H1 (cell line): Measurements from ENCODE around the gene CDRT15. TPM values are rescaled to one million over a fixed set of nuclear protein-coding genes. Genes with fewer than 3 reads are reported as not detected.

Source experiments
- CTCF ChIA-PET: fragments of 300-600 bp; sonication (Branson Sonifier 250); formaldehyde crosslinking; loops from one replicate; lab custom pipeline; 2021; ENCODE audit not compliant: partially characterized antibody; lab: Charles Lee
- POLR2A ChIA-PET: fragments of 300-600 bp; sonication (Branson Sonifier 250); formaldehyde crosslinking; loops from one replicate; lab custom pipeline; 2021; ENCODE audit warnings: inconsistent platforms; ENCODE audit not compliant: partially characterized antibody; lab: Charles Lee
- DNase-seq, 2 experiments: peaks; one replicate each; pipeline versions ENCODE4 v3.0.0 to v3.0.0-alpha.2; 2010 to 2022; ENCODE audit warnings: low spot score in 2 of 2, low read depth in 1 of 2, mixed read lengths in 1 of 2
- FAIRE-seq: peaks from 2 replicates; lab custom pipeline; 2011; peaks lifted over from hg19 to GRCh38; lab: Jason Lieb, UNC
- H2AFZ ChIP-seq: 2 replicates; pipeline ENCODE4 v1.8.1; 2012; ENCODE audit warnings: low read length, inconsistent platforms
- H2AK5ac ChIP-seq: 2 replicates; pipeline ENCODE4 v1.6.1; 2013; ENCODE audit warnings: low read depth, low read length
- H2BK120ac ChIP-seq: replicated peaks from 2 replicates; pipeline ENCODE3; 2013; ENCODE audit warnings: low read depth, low read length, inconsistent platforms
- H2BK12ac ChIP-seq: 2 replicates; pipeline ENCODE4 v1.6.1; 2013; ENCODE audit warnings: low read depth, low read length
- H2BK15ac ChIP-seq: 2 replicates; pipeline ENCODE4 v1.6.1; 2013; ENCODE audit warnings: low read length
- H2BK20ac ChIP-seq: 2 replicates; pipeline ENCODE4 v1.6.1; 2013; ENCODE audit warnings: low read length
- H2BK5ac ChIP-seq: 2 replicates; pipeline ENCODE4 v1.6.1; 2013; ENCODE audit warnings: low read depth, low read length
- H3K14ac ChIP-seq: 2 replicates; pipeline ENCODE4 v1.6.1; 2013; ENCODE audit warnings: inconsistent platforms; ENCODE audit not compliant: insufficient read length
- H3K18ac ChIP-seq: 2 replicates; pipeline ENCODE4 v1.6.1; 2013; ENCODE audit warnings: low read length; ENCODE audit errors: extremely low read depth
- H3K23ac ChIP-seq: 2 replicates; pipeline ENCODE4 v1.6.1; 2013; ENCODE audit warnings: inconsistent platforms; ENCODE audit not compliant: insufficient read length
- H3K23me2 ChIP-seq: 2 replicates; pipeline ENCODE4 v1.6.1; 2013; ENCODE audit warnings: low read depth, low read length
- H3K27ac ChIP-seq: 2 replicates; pipeline ENCODE4 v1.6.1; 2011; ENCODE audit warnings: low read depth, low read length, inconsistent platforms
- H3K27me3 ChIP-seq, 4 experiments: replicated peaks in 1 of 4; 1 replicate in 1 of 4; 2 replicates in 3 of 4; pipeline versions ENCODE4 v1.6.1 to v1.8.1; 2011 to 2013; ENCODE audit warnings: low read length in 3 of 4, mild to moderate bottlenecking in 3 of 4, inconsistent platforms in 2 of 4, mixed read lengths in 2 of 4, moderate library complexity in 1 of 4; ENCODE audit not compliant: control insufficient read depth in 3 of 4, insufficient read depth in 3 of 4; ENCODE audit errors: extremely low read depth in 1 of 4
- H3K36me3 ChIP-seq, 4 experiments: 2 replicates each; pipeline versions ENCODE4 v1.6.1 to v1.8.1; 2011 to 2013; ENCODE audit warnings: mild to moderate bottlenecking in 4 of 4, low read length in 3 of 4, moderate library complexity in 2 of 4, control low read depth in 1 of 4, inconsistent platforms in 1 of 4; ENCODE audit not compliant: insufficient read depth in 4 of 4, control insufficient read depth in 2 of 4
- H3K4ac ChIP-seq: replicated peaks from 2 replicates; pipeline ENCODE3; 2013; ENCODE audit warnings: low read length, low read depth, mixed read lengths, inconsistent platforms; ENCODE audit not compliant: insufficient read length
- H3K4me1 ChIP-seq, 4 experiments: replicated peaks in 1 of 4; 1 replicate in 1 of 4; 2 replicates in 3 of 4; pipeline versions ENCODE4 v1.6.1 to v1.8.1; 2011 to 2013; ENCODE audit warnings: low read length in 3 of 4, inconsistent platforms in 2 of 4, mixed read lengths in 1 of 4; ENCODE audit not compliant: insufficient read depth in 4 of 4, control insufficient read depth in 3 of 4
- H3K4me2 ChIP-seq, 2 experiments: 2 replicates each; pipeline versions ENCODE4 v1.6.1 to v1.8.1; 2011 to 2013; ENCODE audit warnings: low read depth in 2 of 2, low read length in 2 of 2, control low read depth in 1 of 2, inconsistent platforms in 1 of 2, mild to moderate bottlenecking in 1 of 2; ENCODE audit not compliant: insufficient read depth in 1 of 2
- H3K4me3 ChIP-seq, 4 experiments: fragments of 200-600, 300-600 bp in 1 of 4; sonication (generic), shearing (Covaris generic), sonication (Bioruptor Twin) in 1 of 4; 2 replicates each; pipeline versions ENCODE4 v1.5.1 to v1.8.1; 2011 to 2016; ENCODE audit warnings: low read length in 4 of 4, low read depth in 3 of 4, control low read depth in 2 of 4, inconsistent platforms in 2 of 4, mild to moderate bottlenecking in 2 of 4, mixed read lengths in 1 of 4, moderate library complexity in 1 of 4; ENCODE audit not compliant: insufficient read depth in 2 of 4; ENCODE audit errors: extremely low read depth in 1 of 4
- H3K56ac ChIP-seq: replicated peaks from 2 replicates; pipeline ENCODE3; 2013; ENCODE audit warnings: low read depth, mild to moderate bottlenecking, mixed read lengths, low read length, inconsistent platforms; ENCODE audit not compliant: insufficient read length
- H3K79me1 ChIP-seq: 2 replicates; pipeline ENCODE4 v1.6.1; 2013; ENCODE audit warnings: low read depth, low read length, control low read depth
- H3K79me2 ChIP-seq, 2 experiments: 2 replicates each; pipeline versions ENCODE4 v1.6.1 to v1.8.1; 2012 to 2013; ENCODE audit warnings: low read length in 2 of 2, mild to moderate bottlenecking in 2 of 2, inconsistent platforms in 1 of 2; ENCODE audit not compliant: insufficient read depth in 2 of 2, control insufficient read depth in 1 of 2
- H3K9ac ChIP-seq, 4 experiments: replicated peaks in 1 of 4; 1 replicate in 1 of 4; 2 replicates in 3 of 4; pipeline versions ENCODE4 v1.6.1 to v1.8.1; 2011 to 2013; ENCODE audit warnings: low read depth in 3 of 4, low read length in 3 of 4, control low read depth in 2 of 4, mild to moderate bottlenecking in 2 of 4, moderate library complexity in 2 of 4, inconsistent platforms in 1 of 4; ENCODE audit errors: extremely low read depth in 1 of 4
- H3K9me3 ChIP-seq, 2 experiments: 2 replicates each; pipeline versions ENCODE4 v1.6.1 to v1.8.1; 2012 to 2013; ENCODE audit warnings: mild to moderate bottlenecking in 2 of 2, moderate library complexity in 2 of 2, control low read depth in 1 of 2, inconsistent platforms in 1 of 2, low read depth in 1 of 2, low read length in 1 of 2, mixed read lengths in 1 of 2; ENCODE audit not compliant: insufficient read depth in 2 of 2
- H4K20me1 ChIP-seq, 2 experiments: replicated peaks in 1 of 2; 2 replicates each; pipeline versions ENCODE3 to v1.8.1; 2011 to 2013; ENCODE audit warnings: inconsistent platforms in 2 of 2, low read length in 2 of 2, mild to moderate bottlenecking in 1 of 2; ENCODE audit not compliant: insufficient read depth in 2 of 2, control insufficient read depth in 1 of 2
- H4K5ac ChIP-seq: 2 replicates; pipeline ENCODE4 v1.6.1; 2013; ENCODE audit warnings: low read length, low read depth, mixed read lengths, inconsistent platforms; ENCODE audit not compliant: insufficient read length
- H4K8ac ChIP-seq: 2 replicates; pipeline ENCODE4 v1.8.0; 2013; ENCODE audit warnings: mild to moderate bottlenecking, moderate library complexity, low read length, inconsistent platforms; ENCODE audit not compliant: insufficient read depth; ENCODE audit errors: extremely low read depth
- H4K91ac ChIP-seq: replicated peaks from 2 replicates; pipeline ENCODE3; 2013; ENCODE audit warnings: low read length, mixed read lengths, inconsistent platforms; ENCODE audit not compliant: insufficient read length
- CBX5 ChIP-seq: fragments of 300-800, 300-1000 bp; sonication (generic); IDR thresholded peaks from 2 replicates; pipeline ENCODE4 v1.7.1; 2016; ENCODE audit warnings: antibody characterized with exemption, low read length, low read depth
- CTCF ChIP-seq, 3 experiments: IDR thresholded peaks; 1 replicate in 2 of 3; 2 replicates in 1 of 3; pipeline versions ENCODE4 v1.5.1 to v1.6.1; 2011; ENCODE audit warnings: low read length in 3 of 3, mild to moderate bottlenecking in 3 of 3, inconsistent platforms in 2 of 3, low read depth in 1 of 3, moderate library complexity in 1 of 3; ENCODE audit not compliant: insufficient read depth in 1 of 3; ENCODE audit errors: control extremely low read depth in 1 of 3
- SAP30 ChIP-seq: fragments of 300-600 bp; sonication (generic); IDR thresholded peaks from 2 replicates; pipeline ENCODE4 v1.7.1; 2012; ENCODE audit warnings: low read length, moderate library complexity, mild to moderate bottlenecking, inconsistent platforms; ENCODE audit not compliant: insufficient read depth, insufficient replicate concordance
- YY1 ChIP-seq: IDR thresholded peaks from 2 replicates; pipeline ENCODE4 v1.6.1; 2011; ENCODE audit warnings: low read depth, mild to moderate bottlenecking, low read length
- WGBS, 2 experiments: shearing (Covaris generic) in 1 of 2; methylation state at CpG; one replicate each; pipeline versions ENCODE4 v1.1.6 to v1.1.7; 2013 to 2015; ENCODE audit warnings: low lambda C conversion rate in 2 of 2, mixed read lengths in 2 of 2, inconsistent platforms in 1 of 2, low coverage in 1 of 2, missing lambda C conversion rate in 1 of 2; ENCODE audit not compliant: insufficient replicate concordance in 2 of 2, insufficient coverage in 1 of 2, insufficient read length in 1 of 2; ENCODE audit errors: extremely low coverage in 1 of 2, missing lambda C conversion rate in 1 of 2; 5-methylcytosine and 5-hydroxymethylcytosine counted together
- polyA plus RNA-seq, 7 experiments: library from polyadenylated mRNA; depleted of rRNA in 3 of 7; stranded (reverse) in 5 of 7; unstranded in 2 of 7; fragments of >200 nt in 5 of 7; fragments of 200-250 nt in 2 of 7; gene quantifications; 1 replicate in 5 of 7; 2 replicates in 1 of 7; 4 replicates in 1 of 7; pipeline versions ENCODE4 v1.2.1 to v1.2.3, GENCODE V29; 2011 to 2013; ENCODE audit warnings: missing spikeins in 2 of 7, mixed read lengths in 2 of 7
- total RNA-seq: library from RNA; stranded (reverse); fragmentation: NEBNext Ultra II Directional; extraction: Animal tissue kit (Norgen Biotek cat#: 25700); gene quantifications from 2 replicates; pipeline ENCODE4 v1.2.1, GENCODE V29; 2021

The CDRT15 gene
- total and polyA plus RNA-seq, 2 of the 8 experiments (the other 6 are each of a cell fraction or from before 2014, with no cell fraction given), result not detected

GRCh38 chr17:14198575-14198974, 38.1 kb downstream of the CDRT15 start:
- no peaks in the 10 kb centered on the region for H3K79me1 ChIP-seq
- no peak overlapping the region for H2BK120ac ChIP-seq
- no peak overlapping the region for H4K91ac ChIP-seq
- H3K14ac ChIP-seq, result no peak overlapping the region
- H4K5ac ChIP-seq, result no peak overlapping the region
- H3K27ac ChIP-seq, result no peak overlapping the region
- no peak overlapping the region for H3K23ac ChIP-seq
- no peak overlapping the region for H2AK5ac ChIP-seq
- no peak overlapping the region for H2AFZ ChIP-seq
- no peaks in the 10 kb centered on the region for H3K9me3 ChIP-seq
- no peak overlapping the region for H3K56ac ChIP-seq
- no peak for FAIRE-seq
- H3K79me2 ChIP-seq, result no peaks in the 10 kb centered on the region
- no peaks in the 10 kb centered on the region; a peak in 1 of 7 replicates for H3K4me1 ChIP-seq
- no peak overlapping the region for H4K8ac ChIP-seq
- no peak overlapping the region for H3K18ac ChIP-seq
- 95% methylated on average over 4 of the region's 4 CpGs; no CpG with 5 or more reads in 1 of the 2 experiments for WGBS, 2 experiments
- H3K9ac ChIP-seq, result no peak overlapping the region
- ChIA-PET POLR2A (no interaction called here), CTCF (interaction anchor here (0.6 to 3.0 kb wide), 5 partner anchors 12 to 425 kb away, joined by 3 to 8 read pairs (median 3); partner anchors contain the start of gene HS3ST3B1)
- no peaks in the 10 kb centered on the region for H4K20me1 ChIP-seq
- no peak overlapping the region for H3K4me3 ChIP-seq
- no peak overlapping the region for H2BK15ac ChIP-seq
- H3K27me3 ChIP-seq, result no peaks in the 10 kb centered on the region
- no peak overlapping the region for H2BK12ac ChIP-seq
- no peak for DNase-seq
- no peak overlapping the region for H3K4ac ChIP-seq
- no peak overlapping the region for H3K4me2 ChIP-seq
- peaks cover 2% of the 10 kb centered on the region; the same call in 1 of the 2 replicates for H3K23me2 ChIP-seq
- H2BK20ac ChIP-seq, result no peak overlapping the region
- H2BK5ac ChIP-seq, result no peak overlapping the region
- no peak for TF ChIP-seq CTCF (IDR thresholded peaks at IDR 0.05; ENCODE audit: control extremely low read depth in 1 of 3, insufficient read depth in 1 of 3, low read depth in 1 of 3, low read length in 3 of 3)
- no peak for TF ChIP-seq CBX5
- no peak for TF ChIP-seq SAP30
- no peak for TF ChIP-seq YY1
- no peaks in the 10 kb centered on the region; a peak in 1 of 8 replicates for H3K36me3 ChIP-seq
